Mucosa of descending colon (tissue), 3 donors: ENCODE measurements around the gene SHANK1. TPM values are rescaled to one million over a fixed set of nuclear protein-coding genes. Genes with fewer than 3 reads are reported as not detected.

Experiments used
- ATAC-seq: fragments of 200-7000 bp; cut with Tn5 transposase; one replicate; pipeline ENCODE4 v1.9.1; 2020; ENCODE audit warnings: mild to moderate bottlenecking, moderate library complexity
- DNase-seq, 3 donors: peaks; one replicate each; pipeline ENCODE4 v3.0.0-alpha.2; 2020
- H3K36me3 ChIP-seq: fragments of 200-600 bp; one replicate; pipeline ENCODE4 v1.8.0; 2021; ENCODE audit warnings: low read depth, mild to moderate bottlenecking
- H3K4me1 ChIP-seq: fragments of 200-600 bp; one replicate; pipeline ENCODE4 v1.8.0; 2021; ENCODE audit warnings: low read depth, mild to moderate bottlenecking
- H3K4me3 ChIP-seq: fragments of 200-600 bp; one replicate; pipeline ENCODE4 v1.8.0; 2021; ENCODE audit warnings: mild to moderate bottlenecking
- H3K9me3 ChIP-seq: fragments of 200-600 bp; one replicate; pipeline ENCODE4 v1.8.0; 2021; ENCODE audit warnings: mild to moderate bottlenecking
- CTCF ChIP-seq: fragments of 200-600 bp; IDR thresholded peaks from one replicate; pipeline ENCODE4 v1.8.0; 2022; ENCODE audit warnings: antibody characterized with exemption, mild to moderate bottlenecking
- intact Hi-C, 2 donors: fragments of 100-400 bp; cut with DNase I in 1 of 2; cut with micrococcal nuclease in 1 of 2; formaldehyde crosslinking; loops; one replicate each; pipeline versions ENCODE4 v1.11.0 to v1.11.1; 2022; cut with DNase I, micrococcal nuclease
- total RNA-seq, 3 donors: library from RNA; stranded (reverse); fragmentation: NEBNext Ultra II Directional in 2 of 3; extraction: Animal tissue kit (Norgen Biotek cat#: 25700) in 2 of 3; gene quantifications; one replicate each; pipeline versions ENCODE4 v1.2.1 to v1.2.4, GENCODE V29; 2021 to 2023
- donor health status: DM: no; HTN: no; CAD: no; lungs with moderate emphysema.
- donor health status: DM: no; HTN: no; CAD: no.
- donor health status: DM: no; HTN: yes; CAD: no.

The SHANK1 gene
- total RNA-seq, 3 donors from 2014 or later = 0.55 to 1.1 TPM; not detected in 1

GRCh38 chr19:50703915-50704796 lies 15.4 kb downstream of the SHANK1 start:
- DNase-seq (no peak), ATAC-seq (no peak)
- Histone ChIP-seq H3K4me1 (no peaks in the 10 kb centered on the region), H3K4me3 (no peak overlapping the region), H3K9me3 (no peaks in the 10 kb centered on the region), H3K36me3 (no peaks in the 10 kb centered on the region)
- no peak for TF ChIP-seq CTCF
- intact Hi-C loops = no loop called here

GRCh38 chr19:50702871-50703829 lies 16.5 kb downstream of the SHANK1 start:
- no peak for DNase-seq
- H3K4me3 ChIP-seq = no peak overlapping the region
- intact Hi-C loops = no loop called here
- H3K4me1 ChIP-seq = no peaks in the 10 kb centered on the region
- no peaks in the 10 kb centered on the region for H3K9me3 ChIP-seq
- no peak for ATAC-seq
- no peak for TF ChIP-seq CTCF
- H3K36me3 ChIP-seq = no peaks in the 10 kb centered on the region

- TF ChIP-seq CTCF = no peak
- H3K36me3 ChIP-seq = no peaks in the 10 kb centered on the region
- ATAC-seq = no peak
- H3K4me3 ChIP-seq = no peak overlapping the region
- H3K9me3 ChIP-seq = no peaks in the 10 kb centered on the region
- H3K4me1 ChIP-seq = no peaks in the 10 kb centered on the region
- no peak for DNase-seq
- intact Hi-C loops = no loop called here
Measured at GRCh38 chr19:50702158-50702870, 17.3 kb downstream of the SHANK1 start.

- intact Hi-C loops = no loop called here
- no peak for TF ChIP-seq CTCF
- no peak for DNase-seq
- Histone ChIP-seq H3K36me3 (no peaks in the 10 kb centered on the region), H3K4me3 (no peak overlapping the region), H3K4me1 (no peaks in the 10 kb centered on the region), H3K9me3 (no peaks in the 10 kb centered on the region)
- ATAC-seq = no peak
Measured at GRCh38 chr19:50701367-50701985, 18.1 kb downstream of the SHANK1 start.
